ENCODE results near the gene MRPS2.

DNA sequence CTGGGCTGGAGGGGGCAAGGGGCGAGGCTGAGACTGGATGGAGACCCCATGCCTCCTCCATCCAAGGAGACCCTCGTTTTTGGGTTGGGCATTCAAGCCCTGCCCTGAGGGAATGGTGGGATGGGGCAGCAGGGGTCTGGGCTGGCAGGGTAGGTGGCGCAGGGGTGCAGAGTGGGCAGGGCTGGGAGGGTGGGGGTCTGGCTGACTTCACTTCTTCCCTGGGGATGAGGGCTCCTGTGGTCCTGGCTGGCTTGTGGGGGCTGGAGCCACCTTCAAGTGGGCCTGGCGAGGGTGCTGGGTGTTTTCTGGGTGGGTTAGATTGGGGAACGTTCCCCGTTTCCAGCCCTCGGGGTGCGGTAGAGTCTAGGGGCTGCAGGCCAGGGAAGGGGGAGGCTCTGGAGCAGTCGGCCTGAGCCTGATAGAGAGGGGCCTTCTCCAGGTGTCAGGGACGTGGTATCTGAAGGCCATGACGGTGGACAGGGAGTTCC lies 21.2 kb downstream of the MRPS2 start:
- no peak for TF ChIP-seq EZH2 (IDR thresholded peaks at IDR 0.05; ENCODE audit: low read length)
- TF ChIP-seq, protein P1, sequence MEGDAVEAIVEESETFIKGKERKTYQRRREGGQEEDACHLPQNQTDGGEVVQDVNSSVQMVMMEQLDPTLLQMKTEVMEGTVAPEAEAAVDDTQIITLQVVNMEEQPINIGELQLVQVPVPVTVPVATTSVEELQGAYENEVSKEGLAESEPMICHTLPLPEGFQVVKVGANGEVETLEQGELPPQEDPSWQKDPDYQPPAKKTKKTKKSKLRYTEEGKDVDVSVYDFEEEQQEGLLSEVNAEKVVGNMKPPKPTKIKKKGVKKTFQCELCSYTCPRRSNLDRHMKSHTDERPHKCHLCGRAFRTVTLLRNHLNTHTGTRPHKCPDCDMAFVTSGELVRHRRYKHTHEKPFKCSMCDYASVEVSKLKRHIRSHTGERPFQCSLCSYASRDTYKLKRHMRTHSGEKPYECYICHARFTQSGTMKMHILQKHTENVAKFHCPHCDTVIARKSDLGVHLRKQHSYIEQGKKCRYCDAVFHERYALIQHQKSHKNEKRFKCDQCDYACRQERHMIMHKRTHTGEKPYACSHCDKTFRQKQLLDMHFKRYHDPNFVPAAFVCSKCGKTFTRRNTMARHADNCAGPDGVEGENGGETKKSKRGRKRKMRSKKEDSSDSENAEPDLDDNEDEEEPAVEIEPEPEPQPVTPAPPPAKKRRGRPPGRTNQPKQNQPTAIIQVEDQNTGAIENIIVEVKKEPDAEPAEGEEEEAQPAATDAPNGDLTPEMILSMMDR (optimal IDR thresholded peaks at IDR 0.05 in 1 of 3, IDR thresholded peaks at IDR 0.05 in 1 of 3, conservative IDR thresholded peaks at IDR 0.05 in 1 of 3; ENCODE audit: extremely low read depth in 1 of 3, insufficient read depth in 2 of 3, low read length in 3 of 3), result no peak

All from keratinocyte (primary cell).